ENCODE results near the gene PPP2R5B. TPM values are rescaled to one million over a fixed set of nuclear protein-coding genes. Genes with fewer than 3 reads are reported as not detected.

PPP2R5B gene
- total and polyA plus RNA-seq, 9 of the 15 experiments (the other 6 are each of a cell fraction or from before 2014, with no cell fraction given) = 0.10 to 7.8 (median 3.3) TPM

DNA sequence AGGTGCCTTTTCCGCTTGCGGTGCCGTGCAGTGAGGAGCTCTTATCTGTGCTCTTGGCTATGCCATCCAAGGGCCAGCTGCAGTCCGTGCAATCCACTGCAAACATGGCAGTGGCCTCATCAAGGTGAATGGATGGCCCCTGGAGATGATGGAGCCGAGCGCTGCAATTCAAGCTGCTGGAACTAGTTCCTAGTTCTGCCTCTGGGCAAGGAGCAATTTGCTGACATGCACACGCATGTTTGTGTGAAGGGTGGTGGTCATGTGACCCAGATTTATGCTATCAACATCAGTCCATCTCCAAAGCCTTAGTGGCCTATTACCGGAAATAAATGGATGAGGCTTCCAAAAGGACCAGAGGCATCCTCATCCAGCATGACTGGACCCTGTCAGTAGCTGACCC, 43.0 kb upstream of the PPP2R5B start (continued):
- TF ChIP-seq, protein P1, sequence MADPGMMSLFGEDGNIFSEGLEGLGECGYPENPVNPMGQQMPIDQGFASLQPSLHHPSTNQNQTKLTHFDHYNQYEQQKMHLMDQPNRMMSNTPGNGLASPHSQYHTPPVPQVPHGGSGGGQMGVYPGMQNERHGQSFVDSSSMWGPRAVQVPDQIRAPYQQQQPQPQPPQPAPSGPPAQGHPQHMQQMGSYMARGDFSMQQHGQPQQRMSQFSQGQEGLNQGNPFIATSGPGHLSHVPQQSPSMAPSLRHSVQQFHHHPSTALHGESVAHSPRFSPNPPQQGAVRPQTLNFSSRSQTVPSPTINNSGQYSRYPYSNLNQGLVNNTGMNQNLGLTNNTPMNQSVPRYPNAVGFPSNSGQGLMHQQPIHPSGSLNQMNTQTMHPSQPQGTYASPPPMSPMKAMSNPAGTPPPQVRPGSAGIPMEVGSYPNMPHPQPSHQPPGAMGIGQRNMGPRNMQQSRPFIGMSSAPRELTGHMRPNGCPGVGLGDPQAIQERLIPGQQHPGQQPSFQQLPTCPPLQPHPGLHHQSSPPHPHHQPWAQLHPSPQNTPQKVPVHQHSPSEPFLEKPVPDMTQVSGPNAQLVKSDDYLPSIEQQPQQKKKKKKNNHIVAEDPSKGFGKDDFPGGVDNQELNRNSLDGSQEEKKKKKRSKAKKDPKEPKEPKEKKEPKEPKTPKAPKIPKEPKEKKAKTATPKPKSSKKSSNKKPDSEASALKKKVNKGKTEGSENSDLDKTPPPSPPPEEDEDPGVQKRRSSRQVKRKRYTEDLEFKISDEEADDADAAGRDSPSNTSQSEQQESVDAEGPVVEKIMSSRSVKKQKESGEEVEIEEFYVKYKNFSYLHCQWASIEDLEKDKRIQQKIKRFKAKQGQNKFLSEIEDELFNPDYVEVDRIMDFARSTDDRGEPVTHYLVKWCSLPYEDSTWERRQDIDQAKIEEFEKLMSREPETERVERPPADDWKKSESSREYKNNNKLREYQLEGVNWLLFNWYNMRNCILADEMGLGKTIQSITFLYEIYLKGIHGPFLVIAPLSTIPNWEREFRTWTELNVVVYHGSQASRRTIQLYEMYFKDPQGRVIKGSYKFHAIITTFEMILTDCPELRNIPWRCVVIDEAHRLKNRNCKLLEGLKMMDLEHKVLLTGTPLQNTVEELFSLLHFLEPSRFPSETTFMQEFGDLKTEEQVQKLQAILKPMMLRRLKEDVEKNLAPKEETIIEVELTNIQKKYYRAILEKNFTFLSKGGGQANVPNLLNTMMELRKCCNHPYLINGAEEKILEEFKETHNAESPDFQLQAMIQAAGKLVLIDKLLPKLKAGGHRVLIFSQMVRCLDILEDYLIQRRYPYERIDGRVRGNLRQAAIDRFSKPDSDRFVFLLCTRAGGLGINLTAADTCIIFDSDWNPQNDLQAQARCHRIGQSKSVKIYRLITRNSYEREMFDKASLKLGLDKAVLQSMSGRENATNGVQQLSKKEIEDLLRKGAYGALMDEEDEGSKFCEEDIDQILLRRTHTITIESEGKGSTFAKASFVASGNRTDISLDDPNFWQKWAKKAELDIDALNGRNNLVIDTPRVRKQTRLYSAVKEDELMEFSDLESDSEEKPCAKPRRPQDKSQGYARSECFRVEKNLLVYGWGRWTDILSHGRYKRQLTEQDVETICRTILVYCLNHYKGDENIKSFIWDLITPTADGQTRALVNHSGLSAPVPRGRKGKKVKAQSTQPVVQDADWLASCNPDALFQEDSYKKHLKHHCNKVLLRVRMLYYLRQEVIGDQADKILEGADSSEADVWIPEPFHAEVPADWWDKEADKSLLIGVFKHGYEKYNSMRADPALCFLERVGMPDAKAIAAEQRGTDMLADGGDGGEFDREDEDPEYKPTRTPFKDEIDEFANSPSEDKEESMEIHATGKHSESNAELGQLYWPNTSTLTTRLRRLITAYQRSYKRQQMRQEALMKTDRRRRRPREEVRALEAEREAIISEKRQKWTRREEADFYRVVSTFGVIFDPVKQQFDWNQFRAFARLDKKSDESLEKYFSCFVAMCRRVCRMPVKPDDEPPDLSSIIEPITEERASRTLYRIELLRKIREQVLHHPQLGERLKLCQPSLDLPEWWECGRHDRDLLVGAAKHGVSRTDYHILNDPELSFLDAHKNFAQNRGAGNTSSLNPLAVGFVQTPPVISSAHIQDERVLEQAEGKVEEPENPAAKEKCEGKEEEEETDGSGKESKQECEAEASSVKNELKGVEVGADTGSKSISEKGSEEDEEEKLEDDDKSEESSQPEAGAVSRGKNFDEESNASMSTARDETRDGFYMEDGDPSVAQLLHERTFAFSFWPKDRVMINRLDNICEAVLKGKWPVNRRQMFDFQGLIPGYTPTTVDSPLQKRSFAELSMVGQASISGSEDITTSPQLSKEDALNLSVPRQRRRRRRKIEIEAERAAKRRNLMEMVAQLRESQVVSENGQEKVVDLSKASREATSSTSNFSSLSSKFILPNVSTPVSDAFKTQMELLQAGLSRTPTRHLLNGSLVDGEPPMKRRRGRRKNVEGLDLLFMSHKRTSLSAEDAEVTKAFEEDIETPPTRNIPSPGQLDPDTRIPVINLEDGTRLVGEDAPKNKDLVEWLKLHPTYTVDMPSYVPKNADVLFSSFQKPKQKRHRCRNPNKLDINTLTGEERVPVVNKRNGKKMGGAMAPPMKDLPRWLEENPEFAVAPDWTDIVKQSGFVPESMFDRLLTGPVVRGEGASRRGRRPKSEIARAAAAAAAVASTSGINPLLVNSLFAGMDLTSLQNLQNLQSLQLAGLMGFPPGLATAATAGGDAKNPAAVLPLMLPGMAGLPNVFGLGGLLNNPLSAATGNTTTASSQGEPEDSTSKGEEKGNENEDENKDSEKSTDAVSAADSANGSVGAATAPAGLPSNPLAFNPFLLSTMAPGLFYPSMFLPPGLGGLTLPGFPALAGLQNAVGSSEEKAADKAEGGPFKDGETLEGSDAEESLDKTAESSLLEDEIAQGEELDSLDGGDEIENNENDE (IDR thresholded peaks at IDR 0.05; ENCODE audit: low read depth, low read length) = no peak
- TF ChIP-seq MBD2 (IDR thresholded peaks at IDR 0.05; ENCODE audit: borderline replicate concordance, low read depth) (no peak), ZNF766 (CRISPR knock-in tag; conservative IDR thresholded peaks at IDR 0.05) (no peak), USF2 (CRISPR knock-in tag; IDR thresholded peaks at IDR 0.05) (peak; percentile 70), XRCC5 (IDR thresholded peaks at IDR 0.05; ENCODE audit: low read depth, low read length) (no peak), RAD51 (IDR thresholded peaks at IDR 0.05; ENCODE audit: borderline replicate concordance, low read depth) (peak; percentile 61), ESRRA (IDR thresholded peaks at IDR 0.05; ENCODE audit: borderline replicate concordance, low read depth) (no peak), THRAP3 (IDR thresholded peaks at IDR 0.05; ENCODE audit: borderline replicate concordance) (no peak), ZBTB7A (IDR thresholded peaks at IDR 0.05; ENCODE audit: borderline replicate concordance, control insufficient read depth, low read depth, low read length) (no peak), KAT7 (CRISPR knock-in tag; IDR thresholded peaks at IDR 0.05; ENCODE audit: borderline replicate concordance) (no peak), YBX1 (IDR thresholded peaks at IDR 0.05) (no peak), ZKSCAN3 (CRISPR knock-in tag; IDR thresholded peaks at IDR 0.05) (no peak), TOE1 (IDR thresholded peaks at IDR 0.05; ENCODE audit: borderline replicate concordance) (peak; percentile 81; the same call in 1 of the 2 replicates), TOE1 (CRISPR knock-in tag; IDR thresholded peaks at IDR 0.05; ENCODE audit: borderline replicate concordance, low read depth) (no peak), ELF4 (CRISPR knock-in tag; IDR thresholded peaks at IDR 0.05) (no peak), ERF (CRISPR knock-in tag; IDR thresholded peaks at IDR 0.05) (no peak)
